GM12878 (cell line): ENCODE measurements around the gene KCTD2. TPM values are rescaled to one million over a fixed set of nuclear protein-coding genes. Genes with fewer than 3 reads are reported as not detected.

ENCODE experiments used
- ATAC-seq: fragments of 200-7000 bp; cut with Tn5 transposase; 3 replicates; pipeline ENCODE4 v1.9.1; 2020; ENCODE audit warnings: mild to moderate bottlenecking, moderate library complexity
- BruUV-seq: library from RNA; stranded (reverse); fragments of 400-500 nt; replicated peaks from 2 replicates; lab custom pipeline; 2021; lab: Mats Ljungman, UMichigan
- CTCF ChIA-PET: fragments of 300-600 bp; sonication (Branson Sonifier 250); formaldehyde crosslinking; extraction: SDS; loops from one replicate; lab custom pipeline; 2021; ENCODE audit warnings: inconsistent platforms; lab: Yijun Ruan, JAX
- POLR2A ChIA-PET: fragments of 350-600 bp; formaldehyde crosslinking; extraction: SDS; loops from one replicate; lab custom pipeline; 2021; ENCODE audit warnings: inconsistent platforms; lab: Charles Lee
- RAD21 ChIA-PET: fragments of 300-600 bp; sonication (Branson Sonifier 250); formaldehyde crosslinking; loops from one replicate; lab custom pipeline; 2023; ENCODE audit warnings: antibody characterized with exemption; ENCODE audit not compliant: unreplicated experiment; lab: Charles Lee
- SMC1A ChIA-PET: fragments of 300-600 bp; sonication (Branson Sonifier 250); formaldehyde crosslinking; loops from one replicate; lab custom pipeline; 2023; ENCODE audit not compliant: unreplicated experiment, uncharacterized antibody; lab: Charles Lee
- DNase-seq: peaks from one replicate; pipeline ENCODE4 v3.0.0-alpha.2; 2011; ENCODE audit warnings: low read depth, low spot score
- FAIRE-seq: peaks from 3 replicates; lab custom pipeline; 2011; peaks lifted over from hg19 to GRCh38; lab: Jason Lieb, UNC
- H2AFZ ChIP-seq: 2 replicates; pipeline ENCODE4 v1.6.0; 2011; ENCODE audit warnings: low read depth, low read length, control low read depth; ENCODE audit not compliant: control insufficient read depth
- H3K27ac ChIP-seq: 2 replicates; pipeline ENCODE4 v1.5.1; 2011; ENCODE audit warnings: control low read depth; ENCODE audit not compliant: control insufficient read depth, insufficient read depth
- H3K27me3 ChIP-seq, 2 experiments: replicated peaks in 1 of 2; 2 replicates each; pipeline versions ENCODE4 v1.6.0 to v1.6.1; 2011; ENCODE audit warnings: low read length in 1 of 2; ENCODE audit not compliant: control insufficient read depth in 2 of 2, insufficient read depth in 2 of 2
- H3K36me3 ChIP-seq, 2 experiments: 2 replicates each; pipeline ENCODE4 v1.5.1; 2011; ENCODE audit warnings: low read length in 1 of 2; ENCODE audit not compliant: control insufficient read depth in 2 of 2, insufficient read depth in 2 of 2
- H3K4me1 ChIP-seq: 2 replicates; pipeline ENCODE4 v1.6.1; 2011; ENCODE audit warnings: mild to moderate bottlenecking, low read length, moderate library complexity, mixed read lengths; ENCODE audit not compliant: control insufficient read depth, insufficient read depth
- H3K4me2 ChIP-seq: 2 replicates; pipeline ENCODE4 v1.6.0; 2011; ENCODE audit warnings: control low read depth; ENCODE audit not compliant: control insufficient read depth, insufficient read depth
- H3K4me3 ChIP-seq: fragments of 200-600 bp; sonication (generic); 2 replicates; pipeline ENCODE4 v1.5.1; 2016
- H3K79me2 ChIP-seq: 2 replicates; pipeline ENCODE4 v1.6.0; 2011; ENCODE audit warnings: low read length; ENCODE audit not compliant: control insufficient read depth, insufficient read depth
- H3K9ac ChIP-seq: 2 replicates; pipeline ENCODE4 v1.8.0; 2011; ENCODE audit warnings: low read length, control low read depth, mixed read lengths; ENCODE audit not compliant: control insufficient read depth, insufficient read depth
- H3K9me3 ChIP-seq: replicated peaks from 3 replicates; pipeline ENCODE4 v1.5.1; 2011; ENCODE audit warnings: mild to moderate bottlenecking, low read length; ENCODE audit not compliant: control insufficient read depth, insufficient read depth
- H4K20me1 ChIP-seq: 2 replicates; pipeline ENCODE4 v1.6.0; 2011; ENCODE audit not compliant: control insufficient read depth, insufficient read depth
- CHD4 ChIP-seq: fragments of 200-600 bp; sonication (generic); IDR thresholded peaks from 2 replicates; pipeline ENCODE4 v1.6.1; 2016; ENCODE audit warnings: mild to moderate bottlenecking
- GABPA ChIP-seq: IDR thresholded peaks from 2 replicates; pipeline ENCODE4 v1.6.1; 2014; ENCODE audit warnings: antibody characterized with exemption, low read depth, mild to moderate bottlenecking, inconsistent platforms
- LARP7 ChIP-seq: fragments of 450-650 bp; IDR thresholded peaks from 2 replicates; pipeline ENCODE4 v1.6.1; 2017; ENCODE audit warnings: mild to moderate bottlenecking
- MTA2 ChIP-seq: fragments of 450-650 bp; IDR thresholded peaks from 2 replicates; pipeline ENCODE4 v1.6.1; 2016; ENCODE audit warnings: low read depth, mild to moderate bottlenecking, moderate library complexity
- MYB ChIP-seq: fragments of 150-350 bp; IDR thresholded peaks from 2 replicates; pipeline ENCODE4 v1.6.1; 2014; ENCODE audit warnings: mild to moderate bottlenecking, low read depth, low read length, borderline replicate concordance
- POU2F2 ChIP-seq: IDR thresholded peaks from 3 replicates; pipeline ENCODE4 v1.6.1; 2011; ENCODE audit warnings: low read depth, mild to moderate bottlenecking, low read length, borderline replicate concordance
- RCOR1 ChIP-seq: conservative IDR thresholded peaks from 2 replicates; pipeline ENCODE4 v1.6.1; 2012; ENCODE audit warnings: low read depth, low read length, improper control_type of control experiment
- RUNX3 ChIP-seq: IDR thresholded peaks from 2 replicates; pipeline ENCODE4 v1.6.1; 2012; ENCODE audit warnings: low read length, inconsistent platforms
- SMARCA5 ChIP-seq: fragments of 450-650 bp; IDR thresholded peaks from 2 replicates; pipeline ENCODE4 v1.6.1; 2017; ENCODE audit warnings: mild to moderate bottlenecking
- SP1 ChIP-seq: IDR thresholded peaks from one replicate; pipeline ENCODE4 v1.6.1; 2011; ENCODE audit warnings: low read depth, low read length
- TARDBP ChIP-seq: IDR thresholded peaks from 2 replicates; pipeline ENCODE4 v1.6.1; 2016; ENCODE audit warnings: borderline replicate concordance
- YBX1 ChIP-seq: fragments of 450-650 bp; IDR thresholded peaks from 2 replicates; pipeline ENCODE4 v1.6.1; 2016; ENCODE audit warnings: antibody characterized with exemption
- YY1 ChIP-seq: IDR thresholded peaks from 2 replicates; pipeline ENCODE4 v1.6.1; 2011; ENCODE audit warnings: low read depth, mild to moderate bottlenecking, low read length
- ZNF24 ChIP-seq: fragments of 450-650 bp; IDR thresholded peaks from 2 replicates; pipeline ENCODE4 v1.6.1; 2017; ENCODE audit warnings: antibody characterized with exemption, mild to moderate bottlenecking
- ZNF274 ChIP-seq: IDR thresholded peaks from one replicate; pipeline ENCODE4 v1.8.0; 2011; ENCODE audit not compliant: insufficient read length, insufficient read depth
- ZNF622 ChIP-seq: fragments of 450-650 bp; IDR thresholded peaks from 2 replicates; pipeline ENCODE4 v1.6.1; 2017; ENCODE audit warnings: mild to moderate bottlenecking, inconsistent platforms
- WGBS: methylation state at CpG from one replicate; pipeline ENCODE4 v1.1.6; 2016; ENCODE audit warnings: low lambda C conversion rate; ENCODE audit not compliant: insufficient replicate concordance, insufficient coverage; ENCODE audit errors: missing lambda C conversion rate; 5-methylcytosine and 5-hydroxymethylcytosine counted together
- in situ Hi-C: fragments of 300-500 bp; cut with MboI; formaldehyde crosslinking; loops from 9 replicates; pipeline ENCODE4 v1.14.3; 2018; ENCODE audit warnings: mixed read lengths
- intact Hi-C: fragments of 100-400 bp; cut with micrococcal nuclease; formaldehyde crosslinking; loops from one replicate; pipeline ENCODE4 v1.14.2; 2022; ENCODE audit not compliant: unreplicated experiment
- polyA plus RNA-seq, 11 experiments: library from polyadenylated mRNA; depleted of rRNA in 4 of 11; unstranded in 6 of 11; stranded (reverse) in 5 of 11; fragments of >200 nt; fragmentation: Nextera tagmentation in 4 of 11; fragmentation: Illumina TruSeq in 1 of 11; extraction: Ambion mirVana in 4 of 11; extraction: Trizol in 1 of 11; gene quantifications; 1 replicate in 1 of 11; 2 replicates in 10 of 11; pipeline versions ENCODE4 v1.2.1 to v1.2.3, GENCODE V29; 2011 to 2016; ENCODE audit warnings: inconsistent platforms in 2 of 11, missing spikeins in 2 of 11, low read depth in 1 of 11
- total RNA-seq, 4 experiments: library from RNA; depleted of rRNA in 3 of 4; stranded (reverse); fragments of >200 nt in 3 of 4; fragmentation: Illumina TruSeq in 1 of 4; extraction: Trizol in 1 of 4; gene quantifications; 2 replicates each; pipeline versions ENCODE4 v1.2.1 to v1.2.3, GENCODE V29; 2013 to 2021
- TF ChIP-seq, protein P1 (sequence below): fragments of 450-650 bp; IDR thresholded peaks from 2 replicates; pipeline ENCODE4 v1.6.1; 2017; ENCODE audit warnings: mild to moderate bottlenecking, low read depth, inconsistent platforms; ENCODE audit not compliant: poor library complexity, severe bottlenecking
- TF ChIP-seq, protein P2 (sequence below): IDR thresholded peaks from 2 replicates; pipeline ENCODE4 v1.6.1; 2012; ENCODE audit warnings: low read depth, low read length, improper control_type of control experiment

KCTD2 gene
- total and polyA plus RNA-seq, 10 of the 15 experiments (the other 5 are each of a cell fraction or from before 2014, with no cell fraction given) = 1.5 to 27.5 (median 13.7) TPM

DNA sequence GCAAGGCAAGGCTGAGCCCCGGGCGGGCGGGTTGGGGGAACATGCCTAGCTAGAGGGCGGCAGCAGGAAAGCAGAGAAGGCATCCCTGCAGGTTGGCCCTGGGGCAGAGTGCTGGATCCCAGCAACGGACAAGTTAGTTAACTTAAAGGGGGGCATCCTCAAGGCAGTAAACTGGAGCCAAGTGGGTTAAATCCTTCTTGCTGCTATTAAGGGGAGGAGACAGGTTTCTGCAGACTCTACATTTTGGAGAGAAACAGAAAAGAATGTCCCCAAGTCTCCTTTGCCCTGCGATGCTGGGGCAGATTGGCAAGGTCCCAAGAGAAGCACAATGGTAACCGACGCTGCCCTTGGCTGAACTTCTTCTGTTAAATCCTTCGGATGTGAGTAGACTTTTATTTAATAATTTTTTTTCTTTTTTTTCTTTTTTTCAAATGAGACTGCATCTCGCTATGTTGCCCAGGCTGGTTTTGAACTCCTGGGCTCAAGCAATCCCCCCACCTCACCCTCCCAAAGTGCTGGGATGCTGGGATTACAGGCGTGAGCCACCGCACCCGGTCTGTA is 14.2 kb upstream of the KCTD2 start (continued):
- TF ChIP-seq, protein P1, sequence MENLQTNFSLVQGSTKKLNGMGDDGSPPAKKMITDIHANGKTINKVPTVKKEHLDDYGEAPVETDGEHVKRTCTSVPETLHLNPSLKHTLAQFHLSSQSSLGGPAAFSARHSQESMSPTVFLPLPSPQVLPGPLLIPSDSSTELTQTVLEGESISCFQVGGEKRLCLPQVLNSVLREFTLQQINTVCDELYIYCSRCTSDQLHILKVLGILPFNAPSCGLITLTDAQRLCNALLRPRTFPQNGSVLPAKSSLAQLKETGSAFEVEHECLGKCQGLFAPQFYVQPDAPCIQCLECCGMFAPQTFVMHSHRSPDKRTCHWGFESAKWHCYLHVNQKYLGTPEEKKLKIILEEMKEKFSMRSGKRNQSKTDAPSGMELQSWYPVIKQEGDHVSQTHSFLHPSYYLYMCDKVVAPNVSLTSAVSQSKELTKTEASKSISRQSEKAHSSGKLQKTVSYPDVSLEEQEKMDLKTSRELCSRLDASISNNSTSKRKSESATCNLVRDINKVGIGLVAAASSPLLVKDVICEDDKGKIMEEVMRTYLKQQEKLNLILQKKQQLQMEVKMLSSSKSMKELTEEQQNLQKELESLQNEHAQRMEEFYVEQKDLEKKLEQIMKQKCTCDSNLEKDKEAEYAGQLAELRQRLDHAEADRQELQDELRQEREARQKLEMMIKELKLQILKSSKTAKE = no peak
- TF ChIP-seq, all 136 proteins: peak for 0

- intact Hi-C loops = loop anchor here (1.0 to 10.0 kb wide), 3 partner anchors 14 to 149 kb away; partner anchors contain the start of genes KCTD2 and SUMO2
- H2AFZ ChIP-seq = peak overlapping the region; percentile 83
- CTCF ChIA-PET = interaction anchor here (1.1 to 3.4 kb wide), 7 partner anchors 13 to 138 kb away, joined by 3 to 23 read pairs (median 7); partner anchors contain the start of genes ATP5PD and KCTD2
- peak overlapping the region; percentile 84 for H3K9ac ChIP-seq
- DNase-seq (peak; percentile 83), ATAC-seq (peak; percentile 69), FAIRE-seq (peak; percentile 89)
- H3K27me3 ChIP-seq = no peaks in the 10 kb centered on the region
- SMC1A ChIA-PET = interaction anchor here (1.0 to 2.2 kb wide), 4 partner anchors 13 to 312 kb away, joined by 3 to 6 read pairs (median 3); partner anchors contain the start of genes ARMC7, ATP5PD, KCTD2 and MRPL58
- BruUV-seq = no TSS peak
- no peaks in the 10 kb centered on the region for H3K79me2 ChIP-seq
- RAD21 ChIA-PET = interaction anchor here (0.9 to 2.3 kb wide), 5 partner anchors 15 to 84 kb away, joined by 3 to 7 read pairs (median 5); no protein-coding TSS in a partner anchor
- in situ Hi-C loops = no loop called here
- POLR2A ChIA-PET = interaction anchor here (0.5 to 1.7 kb wide), 5 partner anchors 13 to 164 kb away, joined by 3 to 11 read pairs (median 4); partner anchors contain the start of genes ATP5PD, FDXR, KCTD2 and MRPL58
- H3K36me3 ChIP-seq = no peaks in the 10 kb centered on the region
- H3K27ac ChIP-seq = peak overlapping the region; percentile 61
- H4K20me1 ChIP-seq = no peaks in the 10 kb centered on the region
- under 1% methylated on average over 36 of the region's 36 CpGs for WGBS
- no peaks in the 10 kb centered on the region; the same call in 2 of the 3 replicates for H3K9me3 ChIP-seq
- peak overlapping the region; percentile 97 for H3K4me2 ChIP-seq
- peak overlapping the region; percentile 84 for H3K4me3 ChIP-seq
- H3K4me1 ChIP-seq = 0 out of 2 replicates have a peak, but pooled peaks cover 4% of the 10 kb centered on the region
- peak; percentile 76 for TF ChIP-seq YY1
- TF ChIP-seq MTA2 = 0 out of 2 replicates have a peak, but pooled peaks have one; percentile 9
- TF ChIP-seq, protein P2, sequence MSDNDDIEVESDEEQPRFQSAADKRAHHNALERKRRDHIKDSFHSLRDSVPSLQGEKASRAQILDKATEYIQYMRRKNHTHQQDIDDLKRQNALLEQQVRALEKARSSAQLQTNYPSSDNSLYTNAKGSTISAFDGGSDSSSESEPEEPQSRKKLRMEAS = peak; percentile 89; the same call in 1 of the 2 replicates
- TF ChIP-seq YBX1 = no peak
- no peak for TF ChIP-seq ZNF622
- TF ChIP-seq SP1 = no peak
- TF ChIP-seq ZNF274 = no peak
- TF ChIP-seq SMARCA5 = peak; percentile 99
- 0 out of 2 replicates have a peak, but pooled peaks have one; percentile 67 for TF ChIP-seq CHD4
- TF ChIP-seq LARP7 = peak; percentile 63; the same call in 1 of the 2 replicates
- TF ChIP-seq TARDBP = peak; percentile 96
- TF ChIP-seq MYB = no peak
- TF ChIP-seq POU2F2 = 0 out of 3 replicates have a peak, but pooled peaks have one; percentile 31
- TF ChIP-seq GABPA = peak; percentile 40; the same call in 1 of the 2 replicates
- 0 out of 2 replicates have a peak, but pooled peaks have one; percentile 23 for TF ChIP-seq RCOR1
- TF ChIP-seq RUNX3 = peak; percentile 74
- TF ChIP-seq ZNF24 = peak; percentile 98
These were observed 13.4 kb upstream of the KCTD2 start for GRCh38 chr17:75033346-75034235.
